EH (cell line): Measurements from ENCODE around the gene BCL7B.
"Not testable (repeated sequence)": the region's sequence is repeated elsewhere in the genome, so short reads cannot be mapped to it uniquely, and the experiment has no call there.

Experiments used
- DNase-seq: peaks from one replicate; pipeline ENCODE4 v3.0.0-alpha.2; 2015; ENCODE audit warnings: low read depth

Gene BCL7B

GRCh38 chr7:73495507-73495906 is 62.0 kb downstream of the BCL7B start:
- DNase-seq, result not testable (repeated sequence)

DNA sequence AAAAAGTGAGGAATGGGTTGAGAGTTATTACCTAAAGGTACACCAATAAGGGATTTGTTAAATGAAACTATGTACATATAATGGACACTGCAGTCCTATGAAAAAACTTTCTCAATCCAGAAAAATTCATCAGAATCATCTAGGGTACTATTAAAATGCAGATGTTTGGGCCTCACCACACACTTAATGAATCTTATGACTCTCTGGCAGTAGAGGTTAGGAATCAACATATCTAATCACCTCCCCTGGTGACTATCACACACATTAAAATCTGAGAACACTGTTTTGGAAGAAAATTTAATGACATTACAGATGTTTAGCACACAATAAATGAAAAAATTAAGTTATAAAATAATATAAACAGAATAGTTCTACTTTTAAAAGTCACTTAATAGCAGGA is 67.5 kb downstream of the BCL7B start:
- DNase-seq, result no peak

DNA sequence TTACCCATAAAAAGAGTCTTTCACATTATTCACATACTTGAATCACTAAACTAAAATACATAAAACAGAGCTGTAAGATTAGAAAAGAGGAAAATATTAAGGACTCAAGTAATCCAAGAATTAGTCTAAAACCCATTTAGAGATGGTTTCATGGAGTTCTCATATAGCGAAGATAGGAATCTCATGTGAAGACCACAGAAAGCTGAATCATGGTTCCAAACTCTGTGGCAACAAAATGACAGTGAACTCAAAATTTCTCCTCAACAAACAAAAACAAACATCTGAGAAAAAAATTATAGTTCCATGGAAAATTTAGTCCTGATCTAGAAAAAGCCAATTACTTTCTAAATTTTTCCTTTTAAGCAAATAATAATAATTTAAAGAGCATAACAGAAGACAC is 70.0 kb downstream of the BCL7B start:
- DNase-seq, result peak; percentile 32
